GM18505 (cell line): ENCODE data around the gene GPR89A.
"Not testable (repeated sequence)": the region's sequence is repeated elsewhere in the genome, so short reads cannot be mapped to it uniquely, and the experiment has no call there.

Source experiments
- ATAC-seq: cut with Tn5 transposase; IDR thresholded peaks from one replicate; pipeline ENCODE4 v1.9.1; 2021; ENCODE audit not compliant: unreplicated experiment
- POLR2A ChIP-seq: IDR thresholded peaks from 4 replicates; pipeline ENCODE4 v1.6.1; 2011; ENCODE audit warnings: borderline replicate concordance; ENCODE audit not compliant: insufficient read depth, insufficient read length; ENCODE audit errors: extremely low read depth

Gene GPR89A

GRCh38 chr1:145607833-145608733 lies at the start of gene GPR89A:
Gene GPR89A, plus strand, starts transcription at chr1:145607988. Its CDS starts 146 bp downstream, at chr1:145608134.
- peak; percentile 86 for TF ChIP-seq POLR2A
- peak; percentile 93 for ATAC-seq

GRCh38 chr1:145586820-145587219 lies 21.0 kb upstream of the GPR89A start:
- ATAC-seq = not testable (repeated sequence)

DNA sequence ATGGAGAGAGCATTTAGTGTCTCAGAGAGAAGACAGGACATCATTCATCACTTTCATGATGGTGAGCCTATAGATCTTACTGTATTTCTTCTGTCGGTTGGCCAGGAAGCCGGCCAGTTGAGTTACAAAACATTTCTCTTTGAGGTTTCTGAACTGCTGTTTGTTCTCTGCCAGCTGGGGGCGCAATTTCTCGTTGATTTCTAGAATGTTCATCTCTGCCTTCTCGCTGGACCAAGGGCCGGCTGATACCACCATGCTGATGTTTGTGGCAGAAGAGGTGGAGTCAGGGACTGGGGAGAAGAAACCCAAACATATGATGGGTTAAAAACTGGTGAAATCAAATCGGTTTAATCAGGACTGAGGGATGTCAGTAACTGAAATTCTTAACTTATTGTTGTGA lies 17.0 kb upstream of the GPR89A start:
- ATAC-seq = not testable (repeated sequence)

GRCh38 chr1:145592347-145592746 lies 15.4 kb upstream of the GPR89A start:
- ATAC-seq = not testable (repeated sequence)

- ATAC-seq = not testable (repeated sequence)
Observed at GRCh38 chr1:145595421-145595820, 12.4 kb upstream of the GPR89A start.

- not testable (repeated sequence) for ATAC-seq
Observed at GRCh38 chr1:145596236-145596635, 11.6 kb upstream of the GPR89A start.

DNA sequence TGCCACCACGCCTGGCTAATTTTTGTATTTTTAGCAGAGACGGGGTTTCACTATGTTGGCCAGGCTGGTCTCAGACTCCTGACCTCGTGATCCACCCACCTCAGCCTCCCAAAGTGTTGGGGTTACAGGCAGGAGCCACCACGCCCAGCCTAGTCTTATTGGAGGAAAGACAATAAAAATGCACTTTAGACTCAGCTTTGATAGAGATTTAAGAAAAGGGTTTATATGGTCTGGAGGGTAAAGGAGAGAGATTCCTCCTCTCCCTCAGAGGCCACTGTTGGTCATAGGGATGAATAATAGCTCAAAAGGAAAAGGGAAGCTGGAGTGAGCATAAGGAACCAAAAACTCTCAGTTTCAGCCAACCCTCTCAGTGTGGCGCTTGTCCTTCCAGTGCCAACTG lies 8.4 kb upstream of the GPR89A start:
- ATAC-seq = not testable (repeated sequence)

- TF ChIP-seq POLR2A = no peak
Observed at GRCh38 chr1:145601593-145601992, 6.2 kb upstream of the GPR89A start.

GRCh38 chr1:145606840-145607239 lies 948 bp upstream of the GPR89A start:
- not testable (repeated sequence) for ATAC-seq

More at GRCh38 chr1:145601593-145601992, 6.2 kb upstream of the GPR89A start:
- ATAC-seq = no peak

- ATAC-seq = not testable (repeated sequence)
Observed at GRCh38 chr1:145607289-145607688, 499 bp upstream of the GPR89A start.

DNA sequence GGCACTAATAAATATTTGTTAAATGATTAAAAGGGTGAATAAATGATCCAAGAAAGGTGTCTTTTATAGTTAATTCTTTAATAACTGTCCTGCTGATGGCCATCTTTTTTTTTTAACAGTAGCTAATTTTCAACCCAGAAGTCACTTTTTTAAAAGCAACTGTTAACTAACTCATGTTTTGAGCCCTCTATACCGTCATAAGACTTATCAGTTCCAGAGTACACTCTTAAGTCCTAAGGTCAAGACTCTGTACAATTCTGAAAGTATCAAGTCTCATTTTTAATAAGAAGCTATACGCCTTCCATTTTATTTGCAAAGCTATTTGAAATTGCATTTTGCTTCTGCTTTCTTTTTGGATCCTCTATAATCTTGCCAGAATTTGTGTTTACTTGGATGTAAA lies 3.0 kb downstream of the GPR89A start:
- not testable (repeated sequence) for ATAC-seq

DNA sequence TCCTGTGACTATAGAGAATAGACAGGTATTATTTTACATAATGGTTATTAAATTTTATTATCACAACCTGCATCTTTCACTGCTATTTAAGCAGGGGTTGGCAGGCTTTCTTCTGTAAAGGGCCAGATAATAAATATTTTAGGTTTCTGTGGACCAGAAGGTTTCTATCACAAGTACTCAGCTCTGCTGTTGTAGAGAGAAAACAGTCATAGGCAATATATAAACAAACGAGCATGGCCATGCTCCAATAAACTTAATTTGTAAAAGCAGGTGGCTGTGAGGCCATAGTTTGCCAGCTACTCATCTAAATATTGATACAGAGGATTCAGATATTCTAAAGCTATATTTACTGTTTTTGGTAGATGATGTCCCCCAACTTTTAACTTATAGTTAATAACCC lies 12.3 kb downstream of the GPR89A start:
- not testable (repeated sequence) for ATAC-seq

DNA sequence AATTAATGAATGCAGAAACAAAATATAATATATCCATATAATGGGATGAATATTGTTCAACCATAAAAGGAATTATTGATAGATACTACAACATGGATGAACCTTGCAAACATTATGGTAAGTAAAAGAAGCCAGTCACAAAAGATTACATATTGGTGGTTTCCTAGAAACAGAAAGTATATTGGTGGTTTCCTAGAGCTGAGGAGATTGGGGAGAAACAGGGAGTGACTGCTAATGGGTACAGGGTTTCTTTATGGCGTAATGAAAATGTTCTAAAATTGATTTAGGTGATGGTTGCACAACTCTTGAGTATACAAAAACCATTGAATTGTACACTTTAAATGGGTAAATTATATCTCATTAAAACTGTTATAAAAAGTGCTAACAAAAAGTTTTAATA lies 14.4 kb downstream of the GPR89A start:
- not testable (repeated sequence) for ATAC-seq

GRCh38 chr1:145636237-145636636 lies 28.4 kb downstream of the GPR89A start:
- not testable (repeated sequence) for ATAC-seq

DNA sequence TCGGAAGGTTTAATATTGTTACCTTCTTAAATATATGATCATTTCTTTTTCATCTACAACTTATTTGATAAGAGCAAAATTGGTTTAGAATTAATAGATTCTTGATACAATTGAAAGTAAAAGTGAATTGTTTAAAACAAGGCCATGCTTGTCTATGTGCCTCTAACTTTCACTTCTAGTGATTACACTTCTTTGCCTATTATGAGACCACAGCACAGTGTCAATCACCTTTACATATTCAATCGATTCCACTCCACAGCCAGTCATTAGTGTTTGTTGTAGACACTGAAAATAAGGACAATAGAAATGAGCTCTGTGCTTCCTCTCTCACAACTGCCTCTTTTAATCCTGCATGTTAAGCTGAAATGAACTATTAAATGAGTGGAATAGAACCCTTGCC lies 34.1 kb downstream of the GPR89A start:
- ATAC-seq = not testable (repeated sequence)

GRCh38 chr1:145643990-145644389 lies 36.2 kb downstream of the GPR89A start:
- ATAC-seq = not testable (repeated sequence)

DNA sequence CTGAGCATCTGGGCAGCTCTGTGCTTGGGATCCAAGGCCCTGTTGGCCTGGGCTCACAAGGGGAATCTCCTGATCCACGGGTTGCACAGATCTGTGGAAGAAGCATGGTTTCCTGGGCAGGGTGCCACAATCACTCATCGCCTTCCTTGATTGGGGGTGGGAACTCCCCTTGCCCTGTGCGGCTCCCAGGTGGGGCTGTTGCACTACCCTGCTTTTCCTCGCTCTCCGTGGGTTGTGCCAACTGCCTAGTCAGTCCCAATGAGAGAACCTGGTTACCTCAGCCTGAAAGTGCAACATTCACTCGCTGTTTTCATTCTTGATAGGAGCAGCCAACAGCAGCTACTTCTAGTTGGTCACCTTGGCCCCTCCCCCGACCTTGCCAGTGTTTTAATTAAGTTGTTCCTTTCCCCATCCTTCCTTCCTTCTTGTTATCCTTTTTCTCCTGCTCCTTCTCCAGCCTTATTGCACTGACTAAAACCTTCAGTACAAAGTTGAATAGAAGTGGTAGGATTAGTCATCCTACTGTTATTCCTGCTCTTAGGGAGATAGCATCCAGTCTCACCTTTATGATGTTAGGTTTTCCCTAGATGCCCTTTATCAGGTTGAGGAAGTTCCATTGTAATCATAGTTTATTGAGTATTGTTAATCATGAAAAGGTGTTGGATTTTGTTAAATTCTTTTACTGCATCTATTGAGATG lies 48.6 kb downstream of the GPR89A start:
- not testable (repeated sequence) for ATAC-seq

GRCh38 chr1:145662502-145662901 lies 54.7 kb downstream of the GPR89A start:
- not testable (repeated sequence) for ATAC-seq

GRCh38 chr1:145665015-145665414 lies 57.2 kb downstream of the GPR89A start:
- ATAC-seq = not testable (repeated sequence)

- not testable (repeated sequence) for ATAC-seq
Observed at GRCh38 chr1:145670995-145671745, 63.4 kb downstream of the GPR89A start.
